NOMO-1 treated with dmso at 0.1 percent for 144 hours (cell line): ENCODE data around the gene KMT2B.
"Not testable (repeated sequence)": the region's sequence is repeated elsewhere in the genome, so short reads cannot be mapped to it uniquely, and the experiment has no call there.

ENCODE experiments used
- DNase-seq: peaks from one replicate; lab custom pipeline; 2025; ENCODE audit not compliant: unreplicated experiment; lab: John Stamatoyannopoulos, UW

The KMT2B gene

DNA sequence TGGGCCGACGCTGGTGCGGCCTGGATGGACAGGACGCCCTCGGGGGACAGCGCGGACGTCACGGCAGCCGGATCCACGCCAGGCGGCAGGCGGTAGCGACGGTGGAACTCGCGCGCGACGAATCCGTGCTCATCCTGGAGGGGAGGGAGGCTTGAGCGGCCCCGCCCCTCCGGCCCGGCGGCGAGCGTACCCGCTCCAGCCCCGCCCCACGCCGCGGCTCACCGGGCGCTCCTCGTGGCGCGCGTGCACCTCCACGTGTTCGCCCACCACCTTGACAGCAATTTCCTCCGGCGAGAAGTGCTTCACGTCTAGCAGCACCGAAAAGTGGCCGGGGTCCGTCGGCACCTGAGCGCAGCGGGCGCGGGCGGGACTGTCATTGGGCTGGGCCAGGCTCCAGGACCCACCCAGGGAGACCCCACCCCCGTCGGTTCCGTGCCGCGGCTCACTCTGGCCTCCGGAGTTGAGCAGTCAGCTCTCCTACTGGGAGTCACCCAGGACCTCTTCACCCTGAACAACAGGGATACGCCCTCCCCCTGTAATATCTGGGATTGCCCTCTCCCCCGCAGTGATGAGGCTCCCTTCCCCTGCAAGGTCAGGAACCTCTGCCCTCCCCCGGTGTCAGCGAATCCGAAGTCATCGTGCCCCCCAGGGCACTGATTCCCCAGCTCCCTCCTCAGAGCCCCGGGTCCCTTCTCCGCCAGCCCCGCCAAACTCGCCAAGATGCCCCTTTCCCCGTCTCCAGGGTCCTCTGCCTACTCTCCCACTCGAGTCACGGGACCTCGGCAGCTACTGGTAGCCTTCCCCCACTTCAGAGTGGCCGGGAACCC lies 38.0 kb downstream of the KMT2B start:
- no peak for DNase-seq

DNA sequence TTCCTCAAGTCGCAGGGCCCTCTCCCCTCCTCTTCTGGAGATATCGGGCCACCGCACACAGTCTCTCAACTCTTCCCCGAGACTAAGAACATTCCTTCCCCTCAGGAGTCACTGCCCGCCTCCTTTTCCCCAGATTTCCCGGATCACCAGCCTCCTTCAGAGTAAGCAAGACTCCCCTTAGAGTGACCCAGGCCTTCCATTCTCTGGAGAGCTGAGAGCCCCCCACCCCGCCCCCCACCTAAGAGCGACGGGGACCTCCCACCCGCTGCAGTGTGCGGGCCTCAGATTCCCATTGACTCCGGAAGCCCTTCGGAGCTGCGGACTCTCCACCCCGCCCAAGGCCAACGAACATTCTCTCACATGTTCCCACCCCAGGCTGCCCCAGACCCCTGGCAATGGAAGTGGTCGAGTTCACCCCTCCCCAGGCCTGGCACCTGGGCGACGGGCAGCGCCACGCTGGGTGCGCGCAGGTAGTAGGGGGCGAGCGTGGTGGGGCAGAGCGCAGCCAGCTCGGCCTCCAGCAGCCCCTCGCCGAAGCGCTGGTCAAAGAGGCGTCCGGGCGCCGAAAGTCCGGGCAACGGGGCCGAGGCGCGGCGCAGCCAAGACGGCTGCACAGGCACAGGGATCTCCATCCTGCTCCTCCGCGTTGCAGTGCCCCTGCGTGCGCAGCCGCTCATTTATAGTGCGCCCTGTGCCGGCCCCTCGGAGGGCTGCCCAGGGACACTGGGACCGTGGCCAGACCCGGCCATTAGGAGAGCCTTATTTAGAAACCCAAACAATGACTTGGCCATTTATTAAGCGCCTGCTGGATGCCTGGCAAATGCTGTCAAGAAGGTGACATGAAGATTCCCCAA lies 38.8 kb downstream of the KMT2B start, which contains the start of gene HSPB6:
Gene HSPB6, minus strand, starts transcription at position 653 of the 854 bp plus-strand sequence. Its CDS starts 21 bp downstream, at position 632.
- no peak for DNase-seq

DNA sequence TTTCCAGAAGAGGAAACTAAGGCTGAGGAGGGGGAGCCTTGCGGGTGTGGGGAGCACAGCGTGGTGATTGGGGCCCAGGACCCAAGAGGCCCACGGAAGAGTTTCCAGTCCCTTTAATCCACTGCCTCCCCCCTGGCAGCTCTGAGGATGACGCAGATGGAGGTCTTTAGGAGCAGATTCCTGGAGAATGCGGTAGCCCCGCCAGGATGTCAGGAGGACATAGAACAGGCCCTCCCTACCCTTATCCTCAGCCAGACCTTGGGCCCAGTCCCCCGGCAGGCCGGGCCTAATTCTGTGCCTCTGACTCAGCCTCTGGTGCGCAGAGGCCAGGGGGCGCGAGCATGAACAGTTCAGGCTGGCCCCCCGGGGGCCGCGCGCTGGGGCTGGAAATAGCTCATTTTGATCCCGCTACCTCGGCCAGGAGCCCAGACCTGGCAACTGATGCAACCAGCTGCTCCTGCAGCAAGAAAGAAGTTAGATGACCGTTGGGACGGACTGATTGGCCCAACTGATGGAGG lies 39.5 kb downstream of the KMT2B start:
- no peak for DNase-seq

DNA sequence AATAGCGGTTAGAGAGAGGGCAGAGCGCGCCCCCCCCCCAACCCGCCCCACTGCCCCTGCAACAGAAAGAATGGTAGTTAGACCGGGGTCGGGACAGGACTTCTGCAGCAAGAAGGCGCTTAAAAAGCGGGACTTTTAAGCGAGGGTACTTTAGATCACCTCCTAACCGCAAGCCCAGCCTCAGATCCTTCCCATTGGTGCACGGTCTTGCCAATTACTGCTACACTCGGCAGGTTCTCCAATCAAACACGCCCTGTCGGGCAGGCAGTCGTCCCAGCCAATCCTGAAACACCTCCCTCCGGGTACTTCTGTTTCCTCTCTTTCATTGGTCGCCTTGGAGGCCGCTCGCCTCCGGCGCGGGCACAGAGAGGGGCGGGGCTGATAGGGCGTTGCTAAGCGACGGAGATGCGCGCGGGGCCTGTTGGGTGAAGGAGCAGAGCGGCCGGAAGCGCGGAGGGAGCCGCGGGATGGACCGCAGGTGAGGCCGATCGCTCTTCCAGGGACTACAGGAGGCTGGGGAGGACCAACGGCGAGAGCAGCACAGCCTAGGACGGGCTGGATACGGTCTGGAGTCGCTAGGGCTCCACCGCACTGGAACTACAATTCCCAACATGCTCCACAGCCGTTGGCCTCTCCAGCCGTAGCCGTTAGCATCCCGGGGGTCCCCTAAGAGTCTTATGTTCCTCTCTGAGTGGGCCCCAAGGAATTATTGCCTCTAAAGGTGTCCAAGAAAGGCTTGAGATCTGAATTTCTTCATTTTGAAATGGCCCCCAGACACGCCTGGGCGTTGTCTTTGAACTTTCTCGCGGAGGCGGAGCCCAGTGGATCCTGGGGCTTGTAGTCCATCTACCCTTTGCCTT lies 40.2 kb downstream of the KMT2B start, which contains the start of gene PROSER3:
Gene PROSER3, plus strand, starts transcription at position 428 of the 860 bp plus-strand sequence. Its CDS starts 40 bp downstream, at position 468.
- peak; percentile 98 for DNase-seq

DNA sequence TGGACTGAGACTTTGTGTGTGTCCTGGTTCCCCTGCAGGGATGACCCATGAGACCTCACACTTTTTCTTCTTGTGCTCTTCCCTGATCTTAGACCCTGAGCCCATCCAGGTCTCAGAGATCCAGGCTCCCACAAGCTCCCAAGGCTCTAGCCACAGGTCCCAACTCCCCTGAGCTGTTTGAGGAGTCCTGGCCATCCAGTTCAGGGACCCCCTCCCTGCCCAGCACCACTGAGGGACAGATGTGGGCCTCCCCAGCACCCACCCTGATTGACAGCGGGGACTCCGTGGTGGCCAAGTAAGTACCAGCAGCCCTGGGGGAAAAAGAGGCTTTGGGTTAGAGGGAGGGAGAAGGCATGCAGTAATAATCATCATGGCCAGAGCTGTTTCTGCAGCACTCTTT lies 41.9 kb downstream of the KMT2B start:
- no peak for DNase-seq

DNA sequence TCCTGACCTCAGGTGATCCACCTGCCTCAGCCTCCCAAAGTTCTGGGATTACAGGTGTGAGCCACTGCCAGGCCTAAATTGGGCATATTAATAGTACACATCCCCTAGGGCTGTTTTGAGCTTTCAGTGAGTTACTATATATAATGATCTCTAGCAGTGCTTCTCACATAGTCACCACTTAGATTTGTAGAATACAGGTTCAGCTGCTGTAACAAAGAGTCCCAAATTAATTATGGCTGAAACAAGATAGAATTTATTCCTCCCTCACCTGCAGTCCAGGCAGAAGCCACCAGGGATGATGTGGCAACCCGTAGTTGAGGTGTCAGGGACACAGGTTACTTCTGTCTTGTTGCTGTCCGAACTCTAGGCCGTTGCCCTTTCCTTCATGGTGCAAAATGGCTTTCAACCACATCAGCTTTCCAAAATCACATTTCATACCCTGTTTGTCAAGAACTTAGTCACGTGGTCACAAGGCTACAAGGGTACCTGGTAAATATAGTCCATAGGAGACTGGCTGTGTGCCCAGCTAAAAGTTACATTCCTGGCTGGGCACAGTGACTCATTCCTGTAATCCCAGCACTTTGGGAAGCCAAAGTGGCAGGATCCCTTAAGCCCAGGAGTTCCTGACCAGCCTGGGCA lies 43.0 kb downstream of the KMT2B start:
- DNase-seq: no peak

DNA sequence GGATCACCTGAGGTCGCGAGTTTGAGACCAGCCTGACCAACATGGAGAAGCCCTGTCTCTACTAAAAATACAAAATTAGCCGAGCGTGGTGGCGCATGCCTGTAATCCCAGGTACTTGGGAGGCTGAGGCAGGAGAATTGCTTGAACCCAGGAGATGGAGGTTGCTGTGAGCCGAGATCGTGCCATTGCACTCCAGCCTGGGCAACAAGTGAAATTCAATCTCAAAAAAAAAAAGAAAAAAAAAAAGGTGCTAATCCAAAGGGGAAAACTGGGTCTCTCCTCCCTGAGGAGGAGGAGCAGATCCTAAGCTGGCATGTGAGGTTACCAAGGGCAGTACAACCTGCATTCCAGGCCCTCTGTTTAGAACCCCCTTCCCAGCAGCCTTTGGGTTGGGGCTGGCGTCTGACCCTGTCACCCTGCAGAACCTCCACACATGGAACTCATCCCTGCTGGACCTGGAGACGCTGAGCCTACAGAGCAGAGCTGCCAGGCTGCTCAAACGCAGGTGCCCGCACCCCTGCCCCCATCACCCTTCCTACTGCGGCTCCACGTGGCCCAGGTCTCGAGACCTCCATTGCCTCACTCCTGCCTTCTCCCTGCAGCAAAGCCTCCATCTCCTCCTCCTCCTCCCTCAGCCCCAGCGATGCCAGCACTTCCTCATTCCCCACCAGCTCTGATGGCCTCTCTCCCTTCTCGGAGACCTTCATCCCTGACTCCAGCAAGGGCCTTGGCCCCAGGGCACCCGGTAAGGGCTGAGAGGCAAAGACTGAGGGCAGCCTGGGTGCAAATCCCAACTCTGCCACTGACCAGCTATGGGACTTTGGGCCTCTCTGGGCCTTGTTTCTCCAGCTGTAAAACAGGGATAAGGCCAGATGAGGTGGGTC lies 46.9 kb downstream of the KMT2B start:
- no peak for DNase-seq

DNA sequence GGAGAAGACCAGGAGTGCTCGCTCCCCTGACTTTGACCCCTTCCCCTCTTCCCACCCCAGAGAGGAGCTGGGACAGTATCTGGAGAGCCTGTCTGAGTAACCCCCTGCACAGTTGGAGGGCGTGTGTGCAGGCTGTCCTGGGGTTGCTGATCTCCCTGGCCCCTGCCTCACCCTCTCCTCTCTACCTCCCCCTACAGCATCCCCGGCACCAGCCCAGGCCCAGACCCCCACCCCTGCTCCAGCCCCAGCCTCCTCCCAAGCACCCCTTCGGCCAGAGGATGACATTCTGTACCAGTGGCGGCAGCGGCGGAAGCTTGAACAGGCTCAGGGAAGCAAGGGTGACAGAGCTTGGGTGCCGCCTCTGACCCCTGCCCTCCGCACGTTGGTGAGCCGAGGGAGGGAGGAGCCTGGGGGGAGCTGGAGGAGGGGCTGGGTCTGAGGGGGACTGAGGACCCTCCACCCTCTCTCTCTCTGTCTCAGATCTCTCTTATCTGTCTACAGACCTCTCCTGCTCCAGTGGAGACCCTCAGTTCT lies 48.8 kb downstream of the KMT2B start:
- no peak for DNase-seq

DNA sequence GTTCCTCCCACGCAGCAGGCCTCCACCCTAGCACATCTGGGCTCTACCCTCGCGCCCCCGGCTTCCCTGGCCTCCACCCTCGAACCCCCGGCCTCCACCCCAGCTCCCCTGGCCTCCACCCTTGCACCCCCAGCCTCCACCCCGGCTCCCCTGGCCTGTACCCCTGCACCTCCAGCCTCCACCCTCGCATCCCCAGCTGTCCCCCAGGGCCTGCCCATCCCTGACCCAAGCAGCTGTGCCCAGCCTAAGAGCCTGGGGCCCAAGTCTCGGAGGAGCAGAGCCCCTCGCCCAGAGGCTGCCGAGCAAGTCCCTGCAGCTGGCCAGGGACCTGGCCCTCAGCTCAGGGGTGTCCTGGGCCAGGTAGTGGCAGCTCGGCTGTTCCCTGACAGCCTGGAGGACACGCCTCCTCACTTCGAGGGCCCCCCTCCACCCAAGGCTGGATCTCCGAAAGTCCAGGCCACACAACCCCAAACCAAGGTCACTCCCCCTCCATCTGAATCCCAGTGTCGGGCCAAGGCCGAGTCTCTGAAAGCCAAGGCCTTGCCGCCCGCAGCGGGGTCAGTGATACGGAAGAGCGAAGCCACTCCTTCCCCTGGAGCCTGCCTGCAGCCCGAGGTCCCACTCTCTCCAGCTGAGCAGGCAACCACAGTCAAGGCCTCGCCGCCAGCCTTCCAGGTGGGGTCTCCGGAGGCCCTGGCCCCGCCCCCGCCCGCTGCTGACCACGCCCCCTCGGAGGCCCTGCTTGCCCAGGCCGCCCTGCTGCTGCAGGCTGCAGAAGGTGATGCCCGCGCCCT lies 49.7 kb downstream of the KMT2B start:
- no peak for DNase-seq

DNA sequence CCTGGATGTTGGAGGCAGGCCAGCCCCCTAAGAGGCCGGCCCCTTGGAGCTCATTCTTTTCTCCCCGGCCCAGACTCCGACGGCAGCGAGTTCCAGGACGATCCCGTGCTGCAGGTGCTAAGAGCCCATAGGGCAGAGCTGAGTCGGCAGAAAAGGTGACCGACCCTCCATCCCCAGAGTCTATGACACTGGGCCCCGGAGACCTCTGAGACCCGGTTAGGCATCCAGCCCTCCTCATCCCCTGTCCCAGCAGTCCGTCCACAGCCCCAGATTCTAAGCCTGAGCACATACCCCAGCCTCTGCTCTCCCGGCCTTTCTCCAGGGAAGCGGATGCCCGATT lies 50.2 kb downstream of the KMT2B start:
- no peak for DNase-seq

DNA sequence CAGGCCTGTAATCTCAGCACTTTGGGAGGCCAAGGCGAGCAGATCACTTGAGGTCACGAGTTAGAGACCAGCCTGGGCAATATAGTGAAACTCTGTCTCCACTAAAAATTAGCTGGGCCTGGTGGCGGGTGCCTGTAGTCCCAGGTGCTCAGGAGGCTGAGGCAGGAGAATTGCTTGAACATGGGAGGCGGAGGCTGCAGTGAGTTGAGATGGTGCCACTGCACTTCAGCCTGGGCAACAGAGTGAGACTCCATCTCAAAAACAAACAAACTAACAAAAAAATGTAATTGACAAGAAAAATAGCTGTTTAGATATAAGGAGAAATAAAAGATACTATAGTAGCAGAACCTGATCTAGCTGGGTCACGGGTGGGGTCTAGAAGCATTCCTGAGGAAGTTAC lies 54.6 kb downstream of the KMT2B start:
- DNase-seq: not testable (repeated sequence)

DNA sequence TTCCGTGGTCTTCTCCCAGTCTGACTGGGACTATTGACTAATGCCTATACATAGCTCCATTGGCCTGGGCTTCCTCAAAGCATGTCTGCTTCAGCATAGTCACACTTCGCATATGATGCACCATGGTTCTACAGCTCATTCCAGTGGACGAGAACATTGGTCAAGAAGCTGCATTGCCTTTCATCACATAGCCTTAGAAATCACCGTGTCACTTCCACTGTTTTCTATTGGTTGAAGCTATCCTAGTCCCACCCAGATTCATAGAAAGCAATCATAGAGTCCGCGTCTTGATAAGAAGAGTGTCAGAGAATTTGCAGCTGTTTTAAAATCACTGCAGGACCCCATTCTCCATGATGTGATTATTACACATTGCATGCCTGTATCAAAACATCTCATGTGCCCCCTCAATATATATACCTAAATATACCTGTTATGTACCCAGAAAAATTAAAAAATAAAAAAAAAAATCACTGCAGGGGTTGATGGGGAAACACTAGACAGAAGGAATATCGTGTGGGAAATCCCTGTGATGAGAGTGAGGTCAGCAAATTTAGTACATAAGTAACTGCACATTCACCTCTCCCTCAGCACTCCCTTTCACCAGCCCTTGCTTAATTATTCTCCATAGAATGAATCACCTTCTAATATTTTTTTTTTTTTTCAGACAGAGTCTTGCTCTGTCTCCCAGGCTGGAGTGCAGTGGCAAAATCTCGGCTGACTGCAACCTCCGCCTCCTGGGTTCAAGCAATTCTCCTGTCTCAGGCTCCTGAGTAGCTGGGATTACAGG lies 55.4 kb downstream of the KMT2B start:
- DNase-seq: no peak

DNA sequence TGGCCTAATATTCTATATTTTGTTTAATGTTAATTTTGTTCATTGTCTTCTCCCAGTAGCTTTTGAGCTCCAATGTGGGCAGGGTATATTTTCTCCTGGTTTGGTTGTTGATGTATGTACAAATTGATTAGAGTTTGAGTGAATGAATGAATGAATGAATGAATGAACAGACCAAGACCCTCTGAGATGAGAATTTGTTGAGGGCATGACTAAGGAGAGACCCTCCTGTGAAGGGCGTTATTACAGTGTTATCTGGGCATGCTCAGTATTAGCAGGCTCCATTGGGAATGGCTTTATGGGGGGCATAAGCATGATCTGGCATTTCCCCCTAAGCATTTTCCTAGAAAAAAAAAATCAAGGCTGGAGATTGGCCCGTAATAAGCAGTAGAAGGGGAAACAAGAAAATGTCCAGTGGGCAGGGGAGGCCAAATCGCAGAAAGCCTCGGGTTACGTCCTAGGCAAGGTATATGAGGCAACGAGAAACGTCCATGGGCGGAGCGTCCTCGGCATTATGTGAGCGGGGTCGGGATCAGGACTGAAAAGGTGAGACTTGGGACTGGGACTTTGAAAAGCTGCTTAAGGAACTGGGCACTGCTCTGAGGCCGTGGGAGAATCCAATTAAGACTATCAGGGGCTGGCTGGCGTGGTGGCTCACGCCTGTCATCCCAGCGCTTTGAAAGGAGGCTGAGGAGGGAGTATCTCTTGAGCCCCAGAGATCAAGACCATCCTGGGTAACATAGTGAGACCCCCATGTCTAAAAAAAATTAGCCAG lies 56.7 kb downstream of the KMT2B start:
- DNase-seq: no peak

DNA sequence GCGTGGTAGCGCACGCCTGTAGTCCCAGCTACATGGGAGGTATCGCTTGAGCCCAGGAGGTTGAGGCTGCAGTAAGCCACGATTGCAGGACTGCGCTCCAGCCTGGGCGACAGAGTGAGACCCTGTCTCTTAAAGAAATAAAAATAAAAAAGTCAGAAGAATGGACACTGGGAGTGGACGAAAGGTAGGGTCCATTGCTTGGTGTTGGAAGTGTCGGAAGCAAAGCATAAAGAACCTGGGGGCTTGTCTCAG lies 57.2 kb downstream of the KMT2B start:
- DNase-seq: no peak

DNA sequence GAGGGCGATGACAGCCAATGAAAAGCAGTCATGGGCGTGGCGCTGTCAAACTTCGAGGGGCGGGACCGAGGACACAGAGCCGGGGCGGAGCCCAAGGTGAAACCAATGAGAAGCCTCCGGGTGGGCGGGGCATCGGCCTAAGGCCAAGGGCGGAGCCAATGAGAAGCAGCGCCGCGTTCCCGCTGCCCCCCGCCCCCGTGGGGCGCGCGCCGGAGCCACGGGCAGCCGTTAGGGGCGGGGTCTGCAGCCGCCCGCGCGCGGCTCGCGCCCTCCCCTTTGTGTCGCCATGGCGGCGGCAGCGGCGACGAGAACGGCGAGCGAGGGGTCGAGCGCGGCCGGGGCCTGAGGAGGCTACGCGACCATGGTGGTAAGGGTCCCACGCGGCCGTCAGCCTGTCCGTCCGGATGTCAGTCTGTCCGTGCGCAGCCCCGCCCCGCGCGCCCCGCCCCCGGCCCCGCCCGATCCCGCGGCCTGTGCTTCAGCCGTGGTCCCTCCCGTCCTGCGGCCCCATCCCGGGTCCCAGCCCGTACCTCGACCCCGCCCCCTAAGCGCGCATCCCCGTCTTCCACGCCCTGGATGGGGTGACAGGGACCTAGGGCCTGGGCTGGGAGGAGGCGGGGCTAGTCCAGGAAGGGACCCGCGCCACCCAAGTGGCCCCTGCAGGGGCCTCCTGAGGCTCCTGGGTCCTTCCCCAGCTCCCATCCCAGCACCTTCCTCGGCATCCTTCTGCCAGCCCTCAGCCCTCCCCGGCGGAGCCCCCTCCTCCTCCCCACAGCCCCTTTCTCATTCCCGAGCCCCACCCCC lies 57.7 kb downstream of the KMT2B start, which contains the start of gene ARHGAP33:
Gene ARHGAP33, plus strand, starts transcription at position 267 of the 804 bp plus-strand sequence. Its CDS starts 95 bp downstream, at position 362.
- DNase-seq: peak; percentile 94
